Measurements from ENCODE around the gene HMGA1.
"Not testable (repeated sequence)": the region's sequence is repeated elsewhere in the genome, so short reads cannot be mapped to it uniquely, and the experiment has no call there.

Gene HMGA1

GRCh38 chr6:34240329-34241248, 3.9 kb downstream of the HMGA1 start:
- no peak overlapping the region; the same call in 1 of the 2 replicates for H3K27ac ChIP-seq
- peaks cover 52% of the 10 kb centered on the region for H3K36me3 ChIP-seq (ENCODE audit: insufficient read depth, low read length)
- H3K4me3 ChIP-seq, result no peak overlapping the region
- H3K9me3 ChIP-seq (ENCODE audit: low read depth, low read length), result no peaks in the 10 kb centered on the region
- TF ChIP-seq POLR2AphosphoS5 (IDR thresholded peaks at IDR 0.05; ENCODE audit: borderline replicate concordance, low read depth, low read length) (no peak), EZH2 (IDR thresholded peaks at IDR 0.05) (no peak), FOXP2 (optimal IDR thresholded peaks at IDR 0.05; ENCODE audit: control extremely low read depth, extremely low read length, insufficient read depth) (no peak)
- H3K9ac ChIP-seq (ENCODE audit: insufficient read length), result no peak overlapping the region
- no peak for DNase-seq (ENCODE audit: low read depth, low spot score)

GRCh38 chr6:34241351-34242215, 4.9 kb downstream of the HMGA1 start:
- no peak overlapping the region for H3K27ac ChIP-seq
- H3K9ac ChIP-seq (ENCODE audit: insufficient read length), result no peak overlapping the region
- peaks cover 52% of the 10 kb centered on the region for H3K36me3 ChIP-seq (ENCODE audit: insufficient read depth, low read length)
- no peak for DNase-seq (ENCODE audit: low read depth, low spot score)
- H3K9me3 ChIP-seq (ENCODE audit: low read depth, low read length), result no peaks in the 10 kb centered on the region
- no peak overlapping the region for H3K4me3 ChIP-seq
- TF ChIP-seq POLR2AphosphoS5 (IDR thresholded peaks at IDR 0.05; ENCODE audit: borderline replicate concordance, low read depth, low read length) (no peak), EZH2 (IDR thresholded peaks at IDR 0.05) (no peak), FOXP2 (optimal IDR thresholded peaks at IDR 0.05; ENCODE audit: control extremely low read depth, extremely low read length, insufficient read depth) (no peak)

GRCh38 chr6:34242252-34243130, 5.8 kb downstream of the HMGA1 start:
- no peak for TF ChIP-seq POLR2AphosphoS5 (IDR thresholded peaks at IDR 0.05; ENCODE audit: borderline replicate concordance, low read depth, low read length)
- no peak for TF ChIP-seq FOXP2 (optimal IDR thresholded peaks at IDR 0.05; ENCODE audit: control extremely low read depth, extremely low read length, insufficient read depth)
- no peak for TF ChIP-seq EZH2 (IDR thresholded peaks at IDR 0.05)
- Histone ChIP-seq H3K36me3 (ENCODE audit: insufficient read depth, low read length) (peaks cover 52% of the 10 kb centered on the region), H3K9ac (ENCODE audit: insufficient read length) (no peak overlapping the region), H3K4me3 (no peak overlapping the region), H3K9me3 (ENCODE audit: low read depth, low read length) (no peaks in the 10 kb centered on the region), H3K27ac (no peak overlapping the region)
- no peak for DNase-seq (ENCODE audit: low read depth, low spot score)

- Histone ChIP-seq H3K4me3 (no peak overlapping the region), H3K27ac (no peak overlapping the region), H3K9ac (ENCODE audit: insufficient read length) (no peak overlapping the region), H3K36me3 (ENCODE audit: insufficient read depth, low read length) (peaks cover 52% of the 10 kb centered on the region), H3K9me3 (ENCODE audit: low read depth, low read length) (no peaks in the 10 kb centered on the region)
- no peak for TF ChIP-seq FOXP2 (optimal IDR thresholded peaks at IDR 0.05; ENCODE audit: control extremely low read depth, extremely low read length, insufficient read depth)
- TF ChIP-seq EZH2 (IDR thresholded peaks at IDR 0.05), result no peak
- no peak for TF ChIP-seq POLR2AphosphoS5 (IDR thresholded peaks at IDR 0.05; ENCODE audit: borderline replicate concordance, low read depth, low read length)
- no peak for DNase-seq (ENCODE audit: low read depth, low spot score)
These were observed 6.6 kb downstream of the HMGA1 start for GRCh38 chr6:34243131-34243771.

- H3K9ac ChIP-seq (ENCODE audit: insufficient read length), result no peak overlapping the region
These were observed 7.5 kb downstream of the HMGA1 start for GRCh38 chr6:34243901-34244884.

GRCh38 chr6:34245032-34245760, 8.5 kb downstream of the HMGA1 start:
- not testable (repeated sequence) for H3K27ac ChIP-seq; DNase-seq (ENCODE audit: low read depth, low spot score); H3K9ac ChIP-seq (ENCODE audit: insufficient read length); H3K9me3 ChIP-seq (ENCODE audit: low read depth, low read length); H3K4me3 ChIP-seq
- 0 out of 2 replicates have a peak, but pooled peaks have one; percentile 11 for TF ChIP-seq POLR2AphosphoS5 (IDR thresholded peaks at IDR 0.05; ENCODE audit: borderline replicate concordance, low read depth, low read length)
- peaks cover 43% of the 10 kb centered on the region for H3K36me3 ChIP-seq (ENCODE audit: insufficient read depth, low read length)

More at GRCh38 chr6:34243901-34244884, 7.5 kb downstream of the HMGA1 start:
- H3K4me3 ChIP-seq, result no peak overlapping the region
- peaks cover 52% of the 10 kb centered on the region for H3K36me3 ChIP-seq (ENCODE audit: insufficient read depth, low read length)
- no peak for TF ChIP-seq EZH2 (IDR thresholded peaks at IDR 0.05)
- peak overlapping the region; percentile 21; the same call in 1 of the 2 replicates for H3K27ac ChIP-seq
- no peaks in the 10 kb centered on the region for H3K9me3 ChIP-seq (ENCODE audit: low read depth, low read length)
- DNase-seq (ENCODE audit: low read depth, low spot score), result no peak
